Measurements from ENCODE around the gene PRKAB1. TPM values are rescaled to one million over a fixed set of nuclear protein-coding genes. Genes with fewer than 3 reads are reported as not detected.
A peak's percentile ranks its signal among the peaks of the same experiment; 100 is the strongest.

Gene PRKAB1
- total RNA-seq, 2 donors from 2014 or later: 9.3 to 10.9 TPM

- Histone ChIP-seq H3K4me3 (no peak overlapping the region), H3K27ac (no peak overlapping the region), H3K27me3 (no peaks in the 10 kb centered on the region), H3K36me3 (no peaks in the 10 kb centered on the region), H3K9me3 (no peaks in the 10 kb centered on the region), H3K4me1 (peaks cover 0 to 37% of the 10 kb centered on the region in 2 donors)
- TF ChIP-seq CTCF (IDR thresholded peaks at IDR 0.05): no peak
- DNase-seq (ENCODE audit: low spot score): no peak
Measured at GRCh38 chr12:119665164-119665929, 2.6 kb upstream of the PRKAB1 start.

DNA sequence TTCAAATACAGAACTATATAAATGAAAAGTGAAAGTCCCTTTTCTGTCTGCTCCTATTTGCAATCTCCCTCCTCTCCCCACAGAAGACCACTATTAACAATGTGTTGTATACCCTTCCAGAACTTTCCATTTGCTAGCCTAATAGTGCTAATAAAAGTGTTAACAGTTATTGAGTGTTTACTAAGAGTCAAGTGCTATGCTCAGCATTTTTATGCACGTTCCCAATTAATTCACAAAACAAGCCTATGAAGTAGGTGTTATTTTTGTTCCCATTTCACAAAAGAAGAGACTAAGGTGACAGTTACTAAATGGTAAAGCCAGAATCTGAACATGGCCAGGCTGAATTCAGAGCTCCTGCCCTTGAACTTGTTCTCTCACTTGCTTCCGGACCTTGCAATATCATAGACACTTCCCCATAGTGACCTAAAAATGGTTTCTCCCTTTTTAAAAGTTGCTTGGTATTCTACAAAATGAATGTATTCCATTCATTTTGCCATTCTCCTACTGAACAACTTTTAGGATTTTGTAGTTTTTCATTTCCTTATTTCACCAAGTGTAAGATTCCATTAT is 1.6 kb upstream of the PRKAB1 start:
- TF ChIP-seq CTCF (IDR thresholded peaks at IDR 0.05): no peak
- Histone ChIP-seq H3K27me3 (no peaks in the 10 kb centered on the region), H3K9me3 (no peaks in the 10 kb centered on the region), H3K36me3 (peaks cover 3% of the 10 kb centered on the region), H3K4me3 (no peak overlapping the region), H3K4me1 (peaks cover 0 to 37% of the 10 kb centered on the region in 2 donors), H3K27ac (no peak overlapping the region)
- DNase-seq (ENCODE audit: low spot score): no peak

GRCh38 chr12:119666900-119667576 is 895 bp upstream of the PRKAB1 start:
- Histone ChIP-seq H3K27ac (no peak overlapping the region), H3K9me3 (no peaks in the 10 kb centered on the region), H3K27me3 (no peaks in the 10 kb centered on the region), H3K4me1 (peaks cover 0 to 37% of the 10 kb centered on the region in 2 donors), H3K36me3 (peaks cover 10% of the 10 kb centered on the region), H3K4me3 (peak overlapping the region; percentile 88 to 93)
- no peak for TF ChIP-seq CTCF (IDR thresholded peaks at IDR 0.05)
- no peak for DNase-seq (ENCODE audit: low spot score)

DNA sequence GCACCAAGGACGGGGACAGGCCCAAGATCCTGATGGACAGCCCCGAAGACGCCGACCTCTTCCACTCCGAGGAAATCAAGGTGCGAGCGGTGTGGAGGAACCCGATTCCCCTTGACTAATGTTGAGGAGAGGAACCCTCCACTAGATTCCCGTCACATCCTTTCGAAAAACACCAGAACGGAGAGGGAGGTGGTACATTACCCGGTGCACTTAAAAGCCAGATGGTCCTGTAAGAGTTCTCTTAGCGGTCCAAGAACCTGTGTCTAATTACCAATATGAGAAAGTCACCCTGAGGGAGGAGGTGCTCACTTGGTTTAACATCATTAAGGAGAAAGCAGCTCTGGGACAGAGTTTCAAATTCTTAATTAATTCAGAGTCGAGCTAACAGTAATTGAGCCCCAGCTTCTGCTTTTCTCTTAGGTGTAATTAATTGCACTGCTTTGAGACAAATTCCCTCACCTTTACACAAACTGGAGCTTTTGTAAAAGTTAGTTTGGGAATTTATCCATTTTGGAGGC is 450 bp downstream of the PRKAB1 start:
- no peaks in the 10 kb centered on the region for H3K27me3 ChIP-seq
- H3K4me3 ChIP-seq: peak overlapping the region; percentile 88 to 93
- no peak for DNase-seq (ENCODE audit: low spot score)
- H3K4me1 ChIP-seq: peaks cover 0 to 45% of the 10 kb centered on the region in 2 donors
- TF ChIP-seq CTCF (IDR thresholded peaks at IDR 0.05): no peak
- no peaks in the 10 kb centered on the region for H3K9me3 ChIP-seq
- H3K27ac ChIP-seq: peak overlapping the region; percentile 88 to 93
- peaks cover 24% of the 10 kb centered on the region for H3K36me3 ChIP-seq

DNA sequence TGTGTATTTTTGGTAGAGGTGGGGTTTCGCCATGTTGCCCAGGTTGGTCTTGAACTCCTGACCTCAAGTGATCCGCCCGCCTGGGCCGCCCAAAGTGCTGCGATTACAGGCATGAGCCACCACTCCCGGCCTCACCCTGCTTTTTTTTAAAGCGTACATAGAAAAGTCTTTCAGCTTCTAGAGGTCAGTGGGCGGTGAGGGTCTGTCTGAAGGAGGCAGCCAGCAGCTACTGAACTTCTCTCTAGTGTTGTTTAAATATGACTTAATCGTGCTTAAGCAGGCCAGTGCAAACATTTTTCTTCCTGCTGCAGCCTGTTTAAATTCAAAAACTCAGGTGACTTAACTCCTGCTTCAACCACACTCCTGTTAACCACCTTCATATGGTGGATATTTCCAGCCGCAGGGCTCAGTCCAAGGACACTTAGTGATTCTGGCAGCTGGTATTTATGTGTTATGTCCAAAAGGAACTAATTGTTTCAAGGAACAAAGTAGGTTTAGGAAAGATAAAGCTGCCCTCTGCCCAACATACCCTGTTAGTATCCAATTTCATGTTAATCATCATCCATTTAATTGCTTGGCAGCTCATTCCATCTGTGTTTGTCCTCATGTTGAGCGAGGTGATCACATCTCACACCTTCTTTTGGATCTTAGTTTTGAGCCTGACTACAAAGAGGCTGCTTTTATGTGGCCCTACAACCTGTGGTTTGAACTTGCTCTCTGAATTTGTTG is 2.0 kb downstream of the PRKAB1 start:
- Histone ChIP-seq H3K9me3 (no peaks in the 10 kb centered on the region), H3K27ac (peak overlapping the region in 1 of 2 donors; percentile 28), H3K36me3 (peaks cover 39% of the 10 kb centered on the region), H3K4me1 (peaks cover 0 to 52% of the 10 kb centered on the region in 2 donors), H3K27me3 (no peaks in the 10 kb centered on the region), H3K4me3 (no peak overlapping the region)
- DNase-seq (ENCODE audit: low spot score): no peak
- TF ChIP-seq CTCF (IDR thresholded peaks at IDR 0.05): no peak
